K562 (cell line): ENCODE data around the gene ACLY. TPM values are rescaled to one million over a fixed set of nuclear protein-coding genes. Genes with fewer than 3 reads are reported as not detected.

Experiments used
- ATAC-seq: fragments of 200-7000 bp; cut with Tn5 transposase; 3 replicates; pipeline ENCODE4 v1.9.1; 2020; ENCODE audit warnings: moderate library complexity
- BruUV-seq: library from RNA; stranded (reverse); fragments of 400-500 nt; replicated peaks from 2 replicates; lab custom pipeline; 2021; lab: Mats Ljungman, UMichigan
- CTCF ChIA-PET: fragments of 300-600 bp; formaldehyde crosslinking; extraction: SDS; loops from one replicate; lab custom pipeline; 2021; ENCODE audit warnings: low intra/inter-chr PET ratio; lab: Yijun Ruan, JAX
- POLR2A ChIA-PET: fragments of 300-600, 350-650 bp; sonication (Branson Sonifier 250); formaldehyde crosslinking; extraction: SDS; loops from one replicate; lab custom pipeline; 2021; ENCODE audit warnings: antibody characterized with exemption, inconsistent platforms; lab: Yijun Ruan, JAX
- DNase-seq, 4 experiments: peaks; one replicate each; pipeline versions ENCODE4 v3.0.0 to v3.0.0-alpha.2; 2011 to 2018; ENCODE audit warnings: low spot score in 3 of 4, mixed read lengths in 3 of 4; ENCODE audit errors: extremely low read depth in 1 of 4
- FAIRE-seq: peaks from 2 replicates; lab custom pipeline; 2011; peaks lifted over from hg19 to GRCh38; lab: Jason Lieb, UNC
- H2AFZ ChIP-seq: 2 replicates; pipeline ENCODE4 v1.6.0; 2011; ENCODE audit warnings: low read depth, low read length, control low read depth, inconsistent platforms
- H3K27ac ChIP-seq: fragments of 200-600 bp; 3 replicates; pipeline ENCODE4 v1.8.0; 2011; ENCODE audit warnings: low read depth, mild to moderate bottlenecking, control low read depth, inconsistent platforms, low read length, moderate library complexity, mixed read lengths; ENCODE audit errors: extremely low read depth
- H3K27me3 ChIP-seq, 2 experiments: fragments of 300-600 bp in 1 of 2; 2 replicates in 1 of 2; 3 replicates in 1 of 2; pipeline versions ENCODE4 v1.6.0 to v1.8.0; 2011; ENCODE audit warnings: inconsistent platforms in 2 of 2, low read length in 2 of 2, mild to moderate bottlenecking in 1 of 2, mixed read lengths in 1 of 2, moderate library complexity in 1 of 2; ENCODE audit not compliant: control insufficient read depth in 2 of 2, insufficient read depth in 2 of 2
- H3K36me3 ChIP-seq: fragments of 300-600 bp; 3 replicates; pipeline ENCODE4 v1.8.0; 2011; ENCODE audit warnings: mild to moderate bottlenecking, low read length, inconsistent platforms; ENCODE audit not compliant: control insufficient read depth, insufficient read depth
- H3K4me1 ChIP-seq, 2 experiments: fragments of 200-600 bp in 1 of 2; replicated peaks in 1 of 2; 2 replicates in 1 of 2; 3 replicates in 1 of 2; pipeline versions ENCODE4 v1.5.1 to v1.8.0; 2011; ENCODE audit warnings: inconsistent platforms in 2 of 2, low read length in 2 of 2, mild to moderate bottlenecking in 1 of 2, mixed read lengths in 1 of 2, moderate library complexity in 1 of 2; ENCODE audit not compliant: control insufficient read depth in 2 of 2, insufficient read depth in 2 of 2
- H3K4me2 ChIP-seq: 2 replicates; pipeline ENCODE4 v1.6.1; 2011; ENCODE audit warnings: low read length, control low read depth, inconsistent platforms, mixed read lengths; ENCODE audit not compliant: insufficient read depth
- H3K4me3 ChIP-seq: fragments of 200-600 bp; sonication (generic), shearing (Covaris generic); 2 replicates; pipeline ENCODE4 v1.5.1; 2016; ENCODE audit warnings: control low read depth, inconsistent platforms
- H3K79me2 ChIP-seq: fragments of 200-600 bp; 3 replicates; pipeline ENCODE4 v1.8.0; 2011; ENCODE audit warnings: low read length, inconsistent platforms; ENCODE audit not compliant: control insufficient read depth, insufficient read depth
- H3K9ac ChIP-seq, 2 experiments: 2 replicates each; pipeline versions ENCODE4 v1.6.0 to v1.6.1; 2011; ENCODE audit warnings: low read depth in 2 of 2, low read length in 2 of 2, control low read depth in 1 of 2, inconsistent platforms in 1 of 2, mild to moderate bottlenecking in 1 of 2, mixed read lengths in 1 of 2; ENCODE audit not compliant: insufficient read depth in 1 of 2
- H3K9me1 ChIP-seq: one replicate; pipeline ENCODE4 v1.6.0; 2011; ENCODE audit warnings: inconsistent platforms, mild to moderate bottlenecking, low read length, moderate library complexity; ENCODE audit not compliant: control insufficient read depth, insufficient read depth
- H3K9me3 ChIP-seq: replicated peaks from 2 replicates; pipeline ENCODE4 v1.5.1; 2011; ENCODE audit warnings: low read depth, low read length, inconsistent platforms; ENCODE audit not compliant: control insufficient read depth, insufficient read depth
- H4K20me1 ChIP-seq: replicated peaks from 2 replicates; pipeline ENCODE4 v1.6.1; 2011; ENCODE audit warnings: low read length, inconsistent platforms, mixed read lengths; ENCODE audit not compliant: control insufficient read depth, insufficient read depth
- CTCF ChIP-seq, 3 experiments: IDR thresholded peaks in 2 of 3; conservative IDR thresholded peaks in 1 of 3; 2 replicates each; pipeline ENCODE4 v1.5.1; 2011 to 2012; ENCODE audit warnings: low read length in 3 of 3, mild to moderate bottlenecking in 3 of 3, control low read depth in 2 of 3, improper control_type of control experiment in 1 of 3, inconsistent platforms in 1 of 3, low read depth in 1 of 3, mixed read lengths in 1 of 3, moderate library complexity in 1 of 3; ENCODE audit not compliant: insufficient read depth in 2 of 3
- DLX4 ChIP-seq: fragments of 250-450 bp; sonication (Bioruptor Pico); IDR thresholded peaks from 2 replicates; pipeline ENCODE4 v1.6.1; 2021; ENCODE audit warnings: mild to moderate bottlenecking
- KAT2B ChIP-seq: IDR thresholded peaks from one replicate; pipeline ENCODE4 v1.6.1; 2012; ENCODE audit warnings: low read depth, mild to moderate bottlenecking, control low read depth, inconsistent platforms, low read length, moderate library complexity
- WGBS: fragments of 100-300 bp; shearing (Covaris generic); methylation state at CpG from one replicate; pipeline ENCODE4 v1.1.6; 2016; ENCODE audit warnings: low coverage, mixed read lengths; ENCODE audit not compliant: insufficient coverage; ENCODE audit errors: missing lambda C conversion rate; 5-methylcytosine and 5-hydroxymethylcytosine counted together
- in situ Hi-C: fragments of 300-500 bp; cut with MboI; formaldehyde crosslinking; loops from 4 replicates; pipeline ENCODE4 v1.15.0; 2018; ENCODE audit warnings: inconsistent platforms, mixed read lengths
- intact Hi-C: fragments of 100-400 bp; cut with micrococcal nuclease; formaldehyde crosslinking; loops from 2 replicates; pipeline ENCODE4 v1.14.2; 2022
- polyA plus RNA-seq, 8 experiments: library from polyadenylated mRNA; depleted of rRNA in 4 of 8; stranded (reverse) in 5 of 8; unstranded in 3 of 8; fragments of >200 nt; fragmentation: Nextera tagmentation in 2 of 8; fragmentation: Illumina TruSeq in 1 of 8; extraction: Ambion mirVana in 2 of 8; extraction: Trizol in 1 of 8; gene quantifications; 2 replicates each; pipeline versions ENCODE4 v1.2.1 to v1.2.3, GENCODE V29; 2011 to 2014; ENCODE audit warnings: inconsistent platforms in 1 of 8, missing spikeins in 1 of 8
- total RNA-seq, 7 experiments: library from RNA; depleted of rRNA in 6 of 7; stranded (reverse); fragments of >200 nt in 6 of 7; fragmentation: Illumina TruSeq in 2 of 7; extraction: Trizol in 2 of 7; gene quantifications; 2 replicates each; pipeline versions ENCODE4 v1.2.1 to v1.2.3, GENCODE V29; 2011 to 2021; ENCODE audit warnings: low replicate concordance in 1 of 7

ACLY gene
- total and polyA plus RNA-seq, 9 of the 15 experiments (the other 6 are each of a cell fraction or from before 2014, with no cell fraction given): 42.9 to 280 (median 125) TPM

DNA sequence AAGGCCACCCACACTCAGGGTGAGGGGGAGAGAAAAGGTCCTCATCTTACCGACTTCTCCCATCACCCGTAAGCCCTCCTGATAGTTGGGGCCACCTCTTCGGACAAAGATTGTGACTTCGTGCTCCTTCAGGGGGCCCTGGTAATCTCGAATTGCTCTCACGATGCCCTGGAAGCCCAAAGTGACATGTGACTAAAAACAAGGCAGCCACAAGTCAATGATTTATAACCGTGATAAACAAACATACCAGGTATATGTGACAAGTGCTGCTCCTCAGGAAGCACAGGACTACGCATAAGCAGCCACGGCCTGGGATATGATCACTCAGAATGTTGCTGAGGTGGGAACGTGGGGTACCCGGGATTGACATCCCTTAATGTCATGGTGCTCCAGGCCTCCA, 17.1 kb downstream of the ACLY start (continued):
- TF ChIP-seq KAT2B: no peak
- TF ChIP-seq, all 486 proteins: peak for 0

GRCh38 chr17:41896726-41897125, 22.0 kb downstream of the ACLY start:
- WGBS: 83% methylated on average over 4 of the region's 6 CpGs
- no peak overlapping the region for H2AFZ ChIP-seq
- H3K9me1 ChIP-seq: no peaks in the 10 kb centered on the region
- no peak overlapping the region for H3K4me3 ChIP-seq
- no peaks in the 10 kb centered on the region for H3K79me2 ChIP-seq
- no TSS peak for BruUV-seq
- no peak for FAIRE-seq
- no peak for DNase-seq
- ChIA-PET CTCF (interaction anchor here (0.6 kb wide), 1 partner anchor 156 kb away, joined by 4 read pairs; no protein-coding TSS in a partner anchor), POLR2A (no interaction called here)
- H4K20me1 ChIP-seq: no peaks in the 10 kb centered on the region
- H3K9ac ChIP-seq: no peak overlapping the region
- H3K4me2 ChIP-seq: no peak overlapping the region
- H3K4me1 ChIP-seq: no peaks in the 10 kb centered on the region
- TF ChIP-seq DLX4 (CRISPR knock-in tag) (no peak), CTCF (IDR thresholded peaks at IDR 0.05 in 2 of 3, conservative IDR thresholded peaks at IDR 0.05 in 1 of 3; ENCODE audit: insufficient read depth in 2 of 3, low read depth in 1 of 3, low read length in 3 of 3) (peak in 1 of 3 experiments; percentile 50; a peak in 1 of 6 replicates)
- H3K27ac ChIP-seq: no peak overlapping the region
- peaks cover 95% of the 10 kb centered on the region; the same call in 2 of the 3 replicates for H3K36me3 ChIP-seq
- in situ Hi-C loops: loop anchor here (5.0 kb wide), 1 partner anchor 159 kb away; no protein-coding TSS in a partner anchor
- no peaks in the 10 kb centered on the region for H3K27me3 ChIP-seq
- no peak for ATAC-seq
- no peaks in the 10 kb centered on the region for H3K9me3 ChIP-seq
- intact Hi-C loops: no loop called here
